Breast epithelium (tissue), 3 donors: ENCODE results near the gene MYO1G.

Source experiments
- CTCF ChIP-seq, 3 donors: fragments of 450-650 bp; IDR thresholded peaks; one replicate each; pipeline ENCODE4 v1.5.1; 2016 to 2017; ENCODE audit warnings: antibody characterized with exemption in 3 of 3, mild to moderate bottlenecking in 3 of 3, moderate library complexity in 3 of 3
- POLR2A ChIP-seq: fragments of 450-650 bp; IDR thresholded peaks from one replicate; pipeline ENCODE4 v1.6.1; 2016; ENCODE audit warnings: antibody characterized with exemption, mild to moderate bottlenecking, moderate library complexity
- POLR2AphosphoS5 ChIP-seq, 3 donors: sonication (generic); formaldehyde crosslinking; IDR thresholded peaks; one replicate each; pipeline ENCODE4 v1.6.1; 2017; ENCODE audit warnings: antibody characterized with exemption in 3 of 3

GRCh38 chr7:44967571-44968446 lies 11.0 kb downstream of the MYO1G start:
- no peak for TF ChIP-seq CTCF (IDR thresholded peaks at IDR 0.05)
- no peak for TF ChIP-seq POLR2A
- TF ChIP-seq POLR2AphosphoS5 (IDR thresholded peaks at IDR 0.05), result no peak
